BE2C (cell line): ENCODE measurements around the gene ARRB1.
"Not testable (repeated sequence)": the region's sequence is repeated elsewhere in the genome, so short reads cannot be mapped to it uniquely, and the experiment has no call there.

ENCODE experiments used
- DNase-seq: peaks from one replicate; pipeline ENCODE4 v3.0.0-alpha.2; 2020
- H3K27me3 ChIP-seq: fragments of 250-450 bp; sonication (Bioruptor Pico); 2 replicates; pipeline ENCODE4 v1.5.1; 2020; ENCODE audit warnings: mild to moderate bottlenecking
- H3K36me3 ChIP-seq: fragments of 250-450 bp; sonication (Bioruptor Pico); 2 replicates; pipeline ENCODE4 v1.5.1; 2020; ENCODE audit warnings: mild to moderate bottlenecking
- H3K4me1 ChIP-seq: fragments of 250-450 bp; sonication (Bioruptor Pico); 2 replicates; pipeline ENCODE4 v1.5.1; 2020
- H3K4me3 ChIP-seq: 2 replicates; pipeline ENCODE4 v1.5.1; 2011; ENCODE audit warnings: low read depth, low read length
- H3K9me3 ChIP-seq: fragments of 250-450 bp; sonication (Bioruptor Pico); 2 replicates; pipeline ENCODE4 v1.5.1; 2020
- TF ChIP-seq, protein P1 (sequence below): IDR thresholded peaks from 2 replicates; pipeline ENCODE4 v1.5.1; 2012; ENCODE audit warnings: mild to moderate bottlenecking, low read depth, low read length

ARRB1 gene

DNA sequence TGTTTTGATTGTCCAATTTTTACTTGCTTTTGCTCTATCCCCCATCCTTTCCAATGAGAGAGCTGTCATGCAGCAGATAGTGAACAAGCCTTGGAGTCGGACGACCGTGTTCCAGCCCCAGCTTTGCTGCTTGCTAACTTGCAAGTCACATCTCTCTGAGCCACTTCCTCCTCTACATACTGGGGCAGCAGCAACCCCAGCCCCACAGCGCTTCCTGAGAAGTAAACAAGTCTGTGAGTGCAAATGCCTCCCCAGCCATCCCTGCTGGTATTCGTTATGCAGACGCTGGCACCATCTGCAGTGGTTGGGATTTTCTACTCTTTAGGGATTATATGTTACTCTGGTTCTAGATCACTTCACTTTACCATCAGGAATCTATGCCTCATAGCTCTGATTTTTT lies 75.9 kb downstream of the ARRB1 start:
- no peaks in the 10 kb centered on the region for H3K27me3 ChIP-seq
- H3K36me3 ChIP-seq, result peaks cover 59% of the 10 kb centered on the region
- no peak for DNase-seq
- no peak overlapping the region for H3K4me3 ChIP-seq
- H3K4me1 ChIP-seq, result no peaks in the 10 kb centered on the region; the same call in 1 of the 2 replicates
- no peaks in the 10 kb centered on the region for H3K9me3 ChIP-seq
- TF ChIP-seq, protein P1, sequence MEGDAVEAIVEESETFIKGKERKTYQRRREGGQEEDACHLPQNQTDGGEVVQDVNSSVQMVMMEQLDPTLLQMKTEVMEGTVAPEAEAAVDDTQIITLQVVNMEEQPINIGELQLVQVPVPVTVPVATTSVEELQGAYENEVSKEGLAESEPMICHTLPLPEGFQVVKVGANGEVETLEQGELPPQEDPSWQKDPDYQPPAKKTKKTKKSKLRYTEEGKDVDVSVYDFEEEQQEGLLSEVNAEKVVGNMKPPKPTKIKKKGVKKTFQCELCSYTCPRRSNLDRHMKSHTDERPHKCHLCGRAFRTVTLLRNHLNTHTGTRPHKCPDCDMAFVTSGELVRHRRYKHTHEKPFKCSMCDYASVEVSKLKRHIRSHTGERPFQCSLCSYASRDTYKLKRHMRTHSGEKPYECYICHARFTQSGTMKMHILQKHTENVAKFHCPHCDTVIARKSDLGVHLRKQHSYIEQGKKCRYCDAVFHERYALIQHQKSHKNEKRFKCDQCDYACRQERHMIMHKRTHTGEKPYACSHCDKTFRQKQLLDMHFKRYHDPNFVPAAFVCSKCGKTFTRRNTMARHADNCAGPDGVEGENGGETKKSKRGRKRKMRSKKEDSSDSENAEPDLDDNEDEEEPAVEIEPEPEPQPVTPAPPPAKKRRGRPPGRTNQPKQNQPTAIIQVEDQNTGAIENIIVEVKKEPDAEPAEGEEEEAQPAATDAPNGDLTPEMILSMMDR, result no peak

GRCh38 chr11:75274716-75275115 lies 76.7 kb downstream of the ARRB1 start:
- DNase-seq, H3K4me1 ChIP-seq, H3K9me3 ChIP-seq, H3K27me3 ChIP-seq, H3K4me3 ChIP-seq: not testable (repeated sequence)
- H3K36me3 ChIP-seq, result peaks cover 58% of the 10 kb centered on the region

GRCh38 chr11:75273411-75274391 lies 77.8 kb downstream of the ARRB1 start:
- Histone ChIP-seq H3K36me3 (peaks cover 57% of the 10 kb centered on the region), H3K4me3 (no peak overlapping the region), H3K9me3 (no peaks in the 10 kb centered on the region), H3K4me1 (no peaks in the 10 kb centered on the region), H3K27me3 (no peaks in the 10 kb centered on the region)
- peak; percentile 3 for DNase-seq
- TF ChIP-seq, protein P1, result no peak

DNA sequence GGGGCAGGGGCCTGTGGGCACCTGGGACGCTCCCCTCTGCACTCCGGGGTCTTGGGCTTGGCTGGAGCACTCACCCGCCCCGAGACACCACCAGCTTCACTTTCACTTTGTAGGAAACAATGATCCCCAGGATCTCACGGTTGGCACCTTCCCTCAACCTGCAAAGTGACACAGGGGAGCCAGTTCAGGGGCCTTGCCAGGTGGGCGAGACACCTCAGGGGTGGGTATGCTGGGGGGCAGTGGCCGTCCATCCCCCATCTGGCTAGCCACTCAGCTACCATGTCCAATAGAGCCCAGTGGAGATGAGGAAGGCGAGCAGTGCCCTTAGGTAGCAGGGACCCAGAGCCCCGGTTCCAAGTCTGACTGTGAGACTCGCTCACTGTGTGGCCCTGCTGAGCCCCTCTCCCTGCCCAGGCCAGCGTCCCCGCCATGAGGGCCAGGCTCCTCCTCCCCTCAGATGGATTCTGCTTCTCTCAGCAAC lies 78.6 kb downstream of the ARRB1 start:
- Histone ChIP-seq H3K4me1 (no peaks in the 10 kb centered on the region), H3K36me3 (peaks cover 50% of the 10 kb centered on the region), H3K27me3 (no peaks in the 10 kb centered on the region), H3K4me3 (no peak overlapping the region), H3K9me3 (no peaks in the 10 kb centered on the region)
- peak; percentile 3 for DNase-seq
- TF ChIP-seq, protein P1, result no peak

DNA sequence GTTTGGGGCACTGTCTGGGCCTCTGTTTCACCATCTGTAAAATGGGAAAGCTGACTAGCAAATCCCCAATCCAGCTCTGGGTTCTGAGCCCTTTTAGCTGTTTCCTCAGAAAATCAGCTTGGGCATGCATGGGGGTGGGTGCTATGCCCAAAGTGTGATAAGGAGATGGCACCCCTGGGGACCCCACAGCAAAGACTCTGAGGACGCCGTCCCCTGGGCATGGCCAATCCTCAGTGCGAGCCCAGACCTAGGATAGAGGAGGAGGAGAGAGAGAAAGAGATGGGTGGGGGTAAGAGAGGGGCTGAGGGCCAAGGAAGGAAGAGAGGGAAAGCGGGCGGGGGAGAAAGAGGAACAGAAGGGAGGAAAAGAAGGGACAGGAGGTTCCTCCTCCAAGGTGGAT lies 79.1 kb downstream of the ARRB1 start:
- H3K4me3 ChIP-seq, result no peak overlapping the region
- TF ChIP-seq, protein P1, result no peak
- DNase-seq, result peak; percentile 0
- no peaks in the 10 kb centered on the region for H3K27me3 ChIP-seq
- peaks cover 45% of the 10 kb centered on the region for H3K36me3 ChIP-seq
- no peaks in the 10 kb centered on the region for H3K9me3 ChIP-seq
- no peaks in the 10 kb centered on the region for H3K4me1 ChIP-seq

DNA sequence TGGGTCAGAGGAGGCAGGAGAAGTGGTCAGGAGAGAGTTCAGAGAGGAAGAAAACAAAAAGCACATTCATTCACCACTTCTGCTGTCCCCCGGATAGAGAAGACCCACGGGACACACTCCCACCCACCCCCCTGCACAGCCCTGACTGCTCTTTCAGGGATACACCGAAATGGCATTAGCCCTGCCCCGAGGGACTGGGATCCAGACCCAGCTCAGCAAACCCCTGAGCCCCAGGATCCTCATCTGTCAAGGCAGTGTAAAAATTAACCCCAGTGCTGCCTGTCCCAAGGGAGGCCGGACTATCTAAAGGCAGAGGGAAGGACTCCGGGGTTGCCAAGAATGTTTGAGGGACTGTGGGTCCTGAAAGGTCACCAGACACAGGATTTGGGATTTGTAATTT lies 79.7 kb downstream of the ARRB1 start:
- Histone ChIP-seq H3K4me1 (no peaks in the 10 kb centered on the region), H3K9me3 (no peaks in the 10 kb centered on the region), H3K27me3 (no peaks in the 10 kb centered on the region), H3K36me3 (peaks cover 44% of the 10 kb centered on the region), H3K4me3 (no peak overlapping the region)
- DNase-seq, result no peak
- TF ChIP-seq, protein P1, result no peak
